Activated T-helper 1 cell treated with Interleukin-2 at 50 U/mL for 16 hours (primary cell): ENCODE results near the gene NEUROG1.

Experiments
- DNase-seq: peaks from one replicate; pipeline ENCODE4 v3.0.0-alpha.2; 2020; ENCODE audit warnings: low read depth

NEUROG1 gene

GRCh38 chr5:135493406-135494180 is 42.2 kb downstream of the NEUROG1 start:
- no peak for DNase-seq

- DNase-seq, result no peak
These were observed 43.5 kb downstream of the NEUROG1 start for GRCh38 chr5:135492319-135492626.

GRCh38 chr5:135491552-135492318 is 44.0 kb downstream of the NEUROG1 start:
- no peak for DNase-seq

- DNase-seq, result no peak
These were observed 44.7 kb downstream of the NEUROG1 start for GRCh38 chr5:135491038-135491551.

GRCh38 chr5:135490245-135491037 is 45.3 kb downstream of the NEUROG1 start:
- no peak for DNase-seq

- DNase-seq, result no peak
These were observed 46.1 kb downstream of the NEUROG1 start for GRCh38 chr5:135489466-135490244.

- DNase-seq, result no peak
These were observed 46.9 kb downstream of the NEUROG1 start for GRCh38 chr5:135488727-135489465.

- DNase-seq, result no peak
These were observed 47.8 kb downstream of the NEUROG1 start for GRCh38 chr5:135487839-135488514.

- no peak for DNase-seq
These were observed 48.7 kb downstream of the NEUROG1 start for GRCh38 chr5:135487037-135487395.

GRCh38 chr5:135486131-135487036 is 49.4 kb downstream of the NEUROG1 start:
- DNase-seq, result no peak

- no peak for DNase-seq
These were observed 51.1 kb downstream of the NEUROG1 start for GRCh38 chr5:135484674-135485086.
